ENCODE data around the gene INSM1. TPM values are rescaled to one million over a fixed set of nuclear protein-coding genes. Genes with fewer than 3 reads are reported as not detected.

INSM1 gene
- polyA plus RNA-seq, 1 donor (not counting 4 experiments of a cell fraction or from before 2014, with no cell fraction given), result not detected

DNA sequence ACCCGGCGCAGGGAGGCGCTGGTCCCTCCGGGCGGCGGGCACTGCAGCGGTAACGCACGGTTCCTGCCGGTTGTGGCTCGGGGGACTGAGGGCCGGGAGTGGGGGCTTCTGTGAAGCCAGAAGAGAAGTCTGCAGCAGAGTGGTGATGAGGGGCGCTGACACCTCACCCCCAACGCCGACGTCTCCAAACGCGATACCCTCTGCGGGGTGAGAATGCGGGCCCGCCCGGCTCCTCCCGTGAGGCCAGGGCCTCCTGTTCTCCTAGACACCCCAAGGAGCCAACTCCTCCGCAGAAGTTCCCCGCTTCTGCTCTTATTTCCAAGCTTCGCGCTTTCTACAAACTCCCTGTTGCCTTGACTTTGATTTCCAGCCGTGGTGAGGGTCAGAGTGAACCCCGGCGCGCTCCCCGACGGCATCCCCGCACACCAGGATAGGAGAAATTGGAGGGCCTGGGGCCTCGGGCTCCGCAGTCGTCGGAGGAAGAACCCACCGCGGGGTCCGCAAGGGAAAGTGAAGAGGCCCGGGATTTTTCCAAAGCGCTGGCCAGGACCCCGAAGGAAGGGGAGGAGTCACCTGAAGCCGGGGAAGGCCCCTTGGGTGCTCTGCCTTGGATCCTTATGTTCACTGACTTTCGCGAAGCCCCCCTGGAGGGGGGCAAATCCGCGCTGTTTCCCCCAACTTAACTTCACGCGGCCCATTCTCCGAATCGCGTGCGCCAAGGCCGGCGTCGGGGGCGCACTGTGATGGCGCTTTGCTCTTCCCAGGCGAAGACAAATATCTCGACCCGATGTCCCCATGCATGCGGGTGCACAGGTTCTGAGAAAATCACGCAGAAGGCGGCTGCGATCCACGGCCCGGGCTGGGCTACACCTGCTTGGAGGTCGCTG, 3.1 kb upstream of the INSM1 start:
- Histone ChIP-seq H3K36me3 (ENCODE audit: control insufficient read depth in 2 of 2, extremely low read depth in 1 of 2, insufficient read depth in 2 of 2, low read length in 2 of 2) (no peaks in the 10 kb centered on the region), H3K9ac (ENCODE audit: control insufficient read depth, extremely low read depth, insufficient read depth, low read length) (no peak overlapping the region), H3K4me2 (ENCODE audit: control insufficient read depth, extremely low read depth, insufficient read depth, low read depth, low read length) (no peak overlapping the region), H3K4me1 (ENCODE audit: control insufficient read depth, extremely low read depth, insufficient read depth, low read length) (no peaks in the 10 kb centered on the region), H3K27me3 (ENCODE audit: control insufficient read depth, extremely low read depth, insufficient read depth, low read length) (peaks cover 92% of the 10 kb centered on the region), H3K27ac (ENCODE audit: control insufficient read depth, insufficient read depth, low read length) (no peak overlapping the region), H3K9me1 (ENCODE audit: control insufficient read depth, extremely low read depth, insufficient read depth, low read length) (no peaks in the 10 kb centered on the region), H3K79me2 (ENCODE audit: control insufficient read depth, insufficient read depth, low read length) (no peaks in the 10 kb centered on the region), H2AFZ (ENCODE audit: control insufficient read depth, low read length) (no peak overlapping the region), H3K9me3 (ENCODE audit: control insufficient read depth, low read depth, low read length) (no peaks in the 10 kb centered on the region), H3K4me3 (ENCODE audit: control insufficient read depth in 2 of 3, extremely low read depth in 1 of 3, insufficient read depth in 2 of 3, low read depth in 1 of 3, low read length in 3 of 3) (no peak overlapping the region), H4K20me1 (ENCODE audit: control insufficient read depth, extremely low read depth, insufficient read depth, low read length) (no peaks in the 10 kb centered on the region)
- dilution Hi-C loops (cut with MboI; ENCODE audit: extremely low pct_ligation_motif_present, low sequenced_read_pairs), result no loop called here
- TF ChIP-seq, protein P1, sequence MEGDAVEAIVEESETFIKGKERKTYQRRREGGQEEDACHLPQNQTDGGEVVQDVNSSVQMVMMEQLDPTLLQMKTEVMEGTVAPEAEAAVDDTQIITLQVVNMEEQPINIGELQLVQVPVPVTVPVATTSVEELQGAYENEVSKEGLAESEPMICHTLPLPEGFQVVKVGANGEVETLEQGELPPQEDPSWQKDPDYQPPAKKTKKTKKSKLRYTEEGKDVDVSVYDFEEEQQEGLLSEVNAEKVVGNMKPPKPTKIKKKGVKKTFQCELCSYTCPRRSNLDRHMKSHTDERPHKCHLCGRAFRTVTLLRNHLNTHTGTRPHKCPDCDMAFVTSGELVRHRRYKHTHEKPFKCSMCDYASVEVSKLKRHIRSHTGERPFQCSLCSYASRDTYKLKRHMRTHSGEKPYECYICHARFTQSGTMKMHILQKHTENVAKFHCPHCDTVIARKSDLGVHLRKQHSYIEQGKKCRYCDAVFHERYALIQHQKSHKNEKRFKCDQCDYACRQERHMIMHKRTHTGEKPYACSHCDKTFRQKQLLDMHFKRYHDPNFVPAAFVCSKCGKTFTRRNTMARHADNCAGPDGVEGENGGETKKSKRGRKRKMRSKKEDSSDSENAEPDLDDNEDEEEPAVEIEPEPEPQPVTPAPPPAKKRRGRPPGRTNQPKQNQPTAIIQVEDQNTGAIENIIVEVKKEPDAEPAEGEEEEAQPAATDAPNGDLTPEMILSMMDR (optimal IDR thresholded peaks at IDR 0.05 in 1 of 3, IDR thresholded peaks at IDR 0.05 in 1 of 3, conservative IDR thresholded peaks at IDR 0.05 in 1 of 3; ENCODE audit: extremely low read depth in 1 of 3, insufficient read depth in 2 of 3, low read length in 3 of 3), result peak in 1 of 3 experiments; percentile 3
- TF ChIP-seq EZH2 (IDR thresholded peaks at IDR 0.05; ENCODE audit: low read length), result peak; percentile 56
- FAIRE-seq (no peak), DNase-seq (ENCODE audit: low read depth, low spot score) (no peak)

DNA sequence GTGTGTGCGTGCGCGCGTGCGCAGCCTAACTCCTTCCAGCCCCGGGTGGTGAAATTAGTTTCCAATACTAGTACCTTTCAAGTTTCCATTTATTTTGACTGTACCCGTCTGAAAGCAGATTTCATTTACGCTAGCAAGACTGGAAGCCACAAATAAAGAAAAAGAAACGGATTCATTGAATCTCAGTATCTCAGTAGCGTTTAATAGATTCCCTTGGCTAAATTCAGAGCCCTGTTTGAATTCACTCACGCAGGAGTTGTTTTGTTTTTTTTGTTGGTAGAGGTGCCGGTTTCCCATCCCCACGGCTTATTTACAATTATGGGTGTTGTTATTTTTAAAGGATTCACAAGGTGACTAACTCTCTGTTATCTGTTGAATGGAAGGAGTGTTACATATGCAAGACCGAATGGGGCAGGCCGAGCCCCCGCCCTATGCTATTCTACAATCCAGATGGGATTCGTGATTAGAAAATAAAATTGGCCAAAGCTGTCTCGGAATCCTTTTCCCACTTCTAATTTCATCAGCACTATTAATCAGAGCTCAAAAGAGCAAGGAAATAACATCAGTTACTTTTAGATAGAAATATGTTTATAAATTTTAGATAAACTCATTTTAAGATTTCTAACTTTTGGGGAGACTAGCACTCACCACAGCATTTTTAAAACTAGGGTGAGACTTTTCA, 2.3 kb upstream of the INSM1 start:
- Histone ChIP-seq H3K4me2 (ENCODE audit: control insufficient read depth, extremely low read depth, insufficient read depth, low read depth, low read length) (no peak overlapping the region), H3K36me3 (ENCODE audit: control insufficient read depth in 2 of 2, extremely low read depth in 1 of 2, insufficient read depth in 2 of 2, low read length in 2 of 2) (no peaks in the 10 kb centered on the region), H3K4me1 (ENCODE audit: control insufficient read depth, extremely low read depth, insufficient read depth, low read length) (no peaks in the 10 kb centered on the region), H3K4me3 (ENCODE audit: control insufficient read depth in 2 of 3, extremely low read depth in 1 of 3, insufficient read depth in 2 of 3, low read depth in 1 of 3, low read length in 3 of 3) (no peak overlapping the region), H3K79me2 (ENCODE audit: control insufficient read depth, insufficient read depth, low read length) (no peaks in the 10 kb centered on the region), H3K9me1 (ENCODE audit: control insufficient read depth, extremely low read depth, insufficient read depth, low read length) (no peaks in the 10 kb centered on the region), H3K27me3 (ENCODE audit: control insufficient read depth, extremely low read depth, insufficient read depth, low read length) (peaks cover 97% of the 10 kb centered on the region), H3K27ac (ENCODE audit: control insufficient read depth, insufficient read depth, low read length) (no peak overlapping the region), H2AFZ (ENCODE audit: control insufficient read depth, low read length) (no peak overlapping the region), H3K9me3 (ENCODE audit: control insufficient read depth, low read depth, low read length) (no peaks in the 10 kb centered on the region), H3K9ac (ENCODE audit: control insufficient read depth, extremely low read depth, insufficient read depth, low read length) (no peak overlapping the region), H4K20me1 (ENCODE audit: control insufficient read depth, extremely low read depth, insufficient read depth, low read length) (no peaks in the 10 kb centered on the region)
- DNase-seq (ENCODE audit: low read depth, low spot score) (no peak), FAIRE-seq (no peak)
- TF ChIP-seq, protein P1 (optimal IDR thresholded peaks at IDR 0.05 in 1 of 3, IDR thresholded peaks at IDR 0.05 in 1 of 3, conservative IDR thresholded peaks at IDR 0.05 in 1 of 3; ENCODE audit: extremely low read depth in 1 of 3, insufficient read depth in 2 of 3, low read length in 3 of 3), result no peak
- no peak for TF ChIP-seq EZH2 (IDR thresholded peaks at IDR 0.05; ENCODE audit: low read length)
- dilution Hi-C loops (cut with MboI; ENCODE audit: extremely low pct_ligation_motif_present, low sequenced_read_pairs), result no loop called here
